GM19452 (cell line): ENCODE results near the gene NDRG2.

Experiments
- ATAC-seq: cut with Tn5 transposase; IDR thresholded peaks from one replicate; pipeline ENCODE4 v1.9.1; 2021; ENCODE audit not compliant: unreplicated experiment

The NDRG2 gene

DNA sequence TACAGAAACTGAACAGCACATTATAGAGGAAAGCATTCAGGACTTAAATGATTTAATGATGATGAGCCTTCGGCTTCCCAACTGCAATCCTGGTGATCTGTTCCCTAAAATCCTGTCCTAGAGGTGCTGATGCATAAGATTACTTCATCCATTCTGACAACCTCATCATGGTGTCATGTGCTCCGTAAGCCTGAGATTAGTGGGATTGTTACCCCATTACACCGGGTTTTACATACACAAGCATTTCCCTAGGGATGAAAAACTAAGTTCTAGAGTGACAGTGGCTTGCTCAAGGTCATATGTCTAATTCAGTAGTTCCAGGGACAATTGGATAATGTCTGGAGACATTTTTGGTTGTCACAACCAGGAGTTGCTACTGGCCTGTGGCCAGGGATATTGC lies 12.3 kb upstream of the NDRG2 start:
- no peak for ATAC-seq

DNA sequence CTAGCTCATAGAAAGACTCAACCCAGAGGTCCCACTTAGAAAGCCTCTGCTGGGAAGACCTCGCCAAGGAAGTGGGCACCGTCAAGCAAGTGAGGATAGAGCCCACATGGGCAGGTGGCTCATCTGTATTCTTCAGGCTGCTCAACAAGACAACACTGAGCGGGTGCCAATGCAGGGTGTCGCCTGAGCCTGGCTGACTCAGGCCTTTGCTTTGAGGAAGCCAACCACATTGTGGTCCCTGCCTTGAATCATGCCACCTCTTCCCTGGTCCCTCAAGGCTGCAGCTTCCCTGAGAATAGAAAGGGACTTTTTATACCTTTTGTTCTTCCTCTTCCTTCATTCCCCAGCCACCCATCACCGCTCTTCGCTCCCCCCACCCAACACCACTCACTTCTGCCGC lies 11.9 kb upstream of the NDRG2 start:
- no peak for ATAC-seq

DNA sequence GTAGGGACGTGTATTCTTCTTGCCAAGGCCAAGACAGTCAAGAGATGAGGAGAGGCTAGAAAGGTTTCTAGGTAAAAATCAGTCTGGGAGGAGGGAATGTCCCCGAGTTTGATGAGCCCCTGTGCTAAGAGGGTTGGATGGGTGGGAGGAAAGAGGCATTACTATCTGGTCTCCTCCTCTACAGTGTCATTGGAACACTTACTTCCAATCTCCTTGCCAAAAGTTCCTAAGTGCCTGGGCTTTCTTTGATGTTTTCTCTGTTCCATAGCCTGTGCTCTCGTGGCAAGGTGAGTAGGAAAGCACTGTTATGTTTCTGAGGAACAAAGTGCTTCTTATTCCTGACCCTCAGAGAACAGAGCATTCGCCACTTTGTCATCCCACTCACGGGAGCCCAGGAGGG lies 9.8 kb upstream of the NDRG2 start, which contains the start of gene RNASE13:
TSS of gene RNASE13 (minus strand) at position 101 of the 400 bp plus-strand sequence. CDS start 519 bp downstream, outside the sequence.
- no peak for ATAC-seq

DNA sequence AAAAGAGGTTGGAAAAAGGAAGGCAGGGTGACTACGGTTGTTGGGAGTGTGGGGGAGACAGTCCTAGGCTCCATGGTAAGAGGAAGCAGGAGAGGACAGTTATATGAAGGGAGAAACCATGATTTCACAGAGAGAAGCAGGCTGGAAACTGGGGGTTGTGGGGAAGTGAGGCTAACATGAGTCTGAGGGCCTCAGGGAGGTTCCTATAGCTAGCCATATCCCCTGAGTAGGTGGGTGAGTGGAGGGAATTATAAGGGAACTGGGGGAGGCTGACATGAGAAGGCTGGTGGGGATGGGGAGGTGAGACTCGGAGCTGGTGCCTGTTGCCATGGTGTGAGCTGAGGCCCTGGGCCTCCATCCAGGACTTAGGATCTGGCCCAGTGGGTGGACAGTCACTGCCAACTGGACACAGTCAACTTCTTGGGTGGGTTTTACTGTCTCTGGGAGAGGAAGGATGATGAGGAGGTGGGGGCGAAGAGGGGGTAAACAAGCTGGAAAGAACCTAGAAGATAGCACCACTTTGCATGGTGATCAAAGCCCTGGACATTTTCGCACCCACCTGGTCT lies 8.4 kb upstream of the NDRG2 start:
- no peak for ATAC-seq

DNA sequence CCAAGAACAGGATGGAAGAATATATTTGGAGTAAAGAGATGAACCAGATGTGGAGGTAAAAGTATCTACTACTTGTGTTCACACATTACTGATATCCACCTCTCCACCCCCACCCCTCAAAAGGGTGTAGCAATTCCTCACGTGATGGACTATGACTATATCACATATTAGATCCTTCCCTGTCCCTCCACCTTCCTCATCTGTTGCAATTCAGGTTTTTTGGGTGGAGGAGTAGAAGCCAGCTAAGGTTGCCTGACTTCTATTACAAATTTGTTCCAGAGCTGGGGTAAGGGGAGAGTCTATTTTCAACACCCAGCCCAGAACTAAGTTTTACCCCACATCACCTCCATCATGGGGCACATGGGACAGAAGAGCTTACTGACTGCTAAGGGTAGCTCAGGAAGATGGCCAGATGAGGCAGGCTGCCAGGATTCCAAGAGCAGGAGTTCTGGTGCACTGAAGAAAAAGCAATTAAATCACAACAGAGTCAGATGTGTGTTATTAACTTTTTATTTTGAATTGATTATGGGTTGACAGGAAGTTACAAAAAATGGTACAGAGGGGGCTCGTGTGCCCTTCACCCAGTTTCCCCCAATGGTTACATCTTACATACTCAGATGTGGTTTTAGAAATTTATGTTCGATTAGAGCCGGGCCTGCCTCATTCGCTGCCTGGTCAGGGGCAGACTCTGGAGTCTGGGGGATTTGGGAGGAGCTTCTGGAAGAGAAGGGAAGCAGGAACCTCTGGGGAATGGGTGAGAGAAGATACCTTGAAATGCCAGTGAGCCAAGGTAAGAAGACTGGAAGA lies 7.7 kb upstream of the NDRG2 start:
- ATAC-seq, result no peak

DNA sequence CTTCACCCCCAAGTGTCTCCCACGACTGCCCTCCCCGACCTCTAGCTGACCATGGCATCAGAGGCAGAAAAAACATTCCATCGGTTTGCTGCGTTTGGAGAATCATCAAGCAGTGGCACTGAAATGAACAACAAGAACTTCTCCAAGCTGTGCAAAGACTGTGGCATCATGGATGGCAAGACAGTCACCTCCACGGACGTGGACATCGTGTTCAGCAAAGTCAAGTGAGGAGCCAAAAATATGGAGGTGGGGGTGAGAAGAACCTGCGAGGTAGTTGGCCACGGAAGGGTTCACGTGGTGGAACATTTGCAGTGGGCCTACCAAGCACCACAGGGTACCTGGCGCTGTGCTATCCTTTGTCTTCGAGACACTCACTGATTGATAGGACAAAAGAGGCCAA lies 5.7 kb upstream of the NDRG2 start:
- ATAC-seq, result no peak

DNA sequence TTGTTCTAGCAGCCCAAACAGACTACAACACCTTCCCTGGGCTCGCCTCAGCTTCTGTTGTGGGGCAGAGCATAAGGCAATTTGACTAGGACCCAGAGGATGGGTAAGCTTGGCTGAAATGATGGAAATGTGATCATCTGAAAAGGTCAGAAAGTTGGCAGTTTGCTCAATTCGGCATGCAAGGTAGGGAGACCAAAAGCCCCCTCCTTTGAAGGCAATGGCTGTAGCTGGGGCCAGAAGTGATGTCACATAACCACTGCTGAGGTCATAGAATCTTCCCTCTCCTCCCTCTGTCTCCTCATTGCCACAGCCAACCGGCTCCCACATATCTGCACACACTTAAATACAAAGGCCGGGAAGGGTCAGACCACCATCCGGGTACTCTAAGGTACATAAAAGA lies 5.1 kb upstream of the NDRG2 start, which contains the start of gene TPPP2:
TSS of gene TPPP2 (plus strand) at position 301 of the 400 bp plus-strand sequence. CDS start 365 bp downstream, outside the sequence.
- no peak for ATAC-seq

DNA sequence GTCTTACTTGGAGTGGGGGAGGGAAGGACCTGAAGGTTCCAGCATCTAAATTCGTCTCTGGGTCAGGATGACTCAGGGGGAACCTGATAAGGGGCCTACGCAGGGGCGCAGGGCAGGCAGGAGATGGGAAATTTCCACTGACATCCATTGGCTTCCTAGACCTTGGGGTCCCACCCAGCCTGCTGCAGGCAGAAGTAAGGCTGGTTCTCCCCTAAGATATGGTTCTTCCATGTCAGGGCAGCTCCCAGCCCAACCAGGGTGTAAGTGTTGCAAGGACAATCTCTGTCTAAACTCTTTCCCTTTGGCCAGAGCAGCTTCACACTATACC lies 2.1 kb upstream of the NDRG2 start:
- ATAC-seq, result no peak

DNA sequence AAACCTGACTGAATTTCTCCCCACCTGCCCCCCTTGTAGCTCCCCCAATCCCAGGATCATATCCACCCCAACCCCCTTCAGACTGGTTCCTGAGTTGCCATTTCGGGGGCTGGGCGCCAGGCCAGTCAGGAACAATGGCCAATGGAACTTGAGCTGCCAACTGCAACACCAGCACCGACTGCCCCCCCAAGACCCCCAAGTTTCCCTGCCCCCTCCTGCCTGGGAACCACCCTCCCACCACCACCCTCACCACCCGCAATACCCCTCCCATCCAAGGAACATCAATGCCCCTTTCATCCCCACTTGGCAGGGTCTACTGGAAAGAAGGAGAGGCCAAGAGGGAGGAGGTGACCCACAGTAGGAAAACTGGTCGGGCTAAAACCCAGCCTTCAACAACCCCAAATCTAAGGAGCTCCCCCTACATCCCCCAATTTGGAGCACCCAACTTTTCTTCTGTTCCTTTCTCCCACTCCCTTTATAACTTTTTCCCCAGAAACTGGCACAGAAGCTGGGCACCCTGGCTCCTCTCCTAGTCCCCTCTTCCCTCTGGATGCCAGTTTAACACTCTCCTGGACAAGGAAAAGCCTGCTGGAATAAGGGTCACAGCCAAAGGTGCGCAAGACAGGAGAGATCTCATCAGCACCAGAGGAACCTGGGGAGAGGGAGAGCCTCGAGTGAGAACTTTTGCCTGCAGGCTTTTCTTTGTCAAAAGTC lies 1.6 kb upstream of the NDRG2 start:
- no peak for ATAC-seq

DNA sequence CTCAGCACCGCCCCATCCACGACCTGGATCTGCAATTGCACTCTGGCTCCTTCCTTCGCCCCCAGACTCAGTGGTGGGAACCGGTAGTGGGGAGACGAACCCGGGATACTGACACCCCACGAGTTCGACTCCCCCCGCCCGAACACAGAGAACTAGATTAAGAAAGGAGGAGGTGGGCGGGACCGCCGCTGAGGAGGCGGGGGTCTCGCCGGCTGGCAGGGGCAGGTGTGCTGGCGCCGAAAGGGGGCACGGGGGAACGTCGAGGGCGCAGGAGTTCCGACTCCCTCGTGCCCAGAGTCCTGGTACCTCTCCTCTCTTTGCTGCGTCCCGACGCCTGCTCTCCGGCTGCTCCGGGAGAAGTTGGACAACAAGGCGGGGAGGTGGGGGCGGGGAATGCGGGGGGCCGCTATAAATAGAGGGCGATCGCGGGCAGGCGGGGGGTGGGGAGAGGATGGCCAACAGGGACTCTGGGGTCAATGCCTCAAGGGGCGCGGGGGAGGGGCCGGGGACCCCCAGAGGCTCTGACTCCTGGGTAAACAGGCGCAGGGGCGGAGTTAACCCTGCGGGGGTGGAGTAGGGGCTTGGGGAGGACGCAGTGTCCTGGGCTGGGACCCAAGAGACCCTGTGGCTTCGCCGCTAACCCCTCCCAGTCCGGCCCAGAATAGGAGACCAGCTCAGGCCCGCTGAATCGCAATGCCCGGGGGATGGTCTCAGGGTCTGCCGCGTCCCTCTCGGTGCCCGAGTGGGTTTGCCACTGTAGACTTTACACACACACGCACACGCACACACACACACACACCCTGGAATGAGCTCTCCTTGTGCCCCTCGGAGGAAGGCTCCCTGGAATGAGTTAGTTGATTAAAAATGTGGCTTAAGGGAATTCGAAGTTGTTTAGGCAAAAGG lies 761 bp upstream of the NDRG2 start:
- no peak for ATAC-seq

DNA sequence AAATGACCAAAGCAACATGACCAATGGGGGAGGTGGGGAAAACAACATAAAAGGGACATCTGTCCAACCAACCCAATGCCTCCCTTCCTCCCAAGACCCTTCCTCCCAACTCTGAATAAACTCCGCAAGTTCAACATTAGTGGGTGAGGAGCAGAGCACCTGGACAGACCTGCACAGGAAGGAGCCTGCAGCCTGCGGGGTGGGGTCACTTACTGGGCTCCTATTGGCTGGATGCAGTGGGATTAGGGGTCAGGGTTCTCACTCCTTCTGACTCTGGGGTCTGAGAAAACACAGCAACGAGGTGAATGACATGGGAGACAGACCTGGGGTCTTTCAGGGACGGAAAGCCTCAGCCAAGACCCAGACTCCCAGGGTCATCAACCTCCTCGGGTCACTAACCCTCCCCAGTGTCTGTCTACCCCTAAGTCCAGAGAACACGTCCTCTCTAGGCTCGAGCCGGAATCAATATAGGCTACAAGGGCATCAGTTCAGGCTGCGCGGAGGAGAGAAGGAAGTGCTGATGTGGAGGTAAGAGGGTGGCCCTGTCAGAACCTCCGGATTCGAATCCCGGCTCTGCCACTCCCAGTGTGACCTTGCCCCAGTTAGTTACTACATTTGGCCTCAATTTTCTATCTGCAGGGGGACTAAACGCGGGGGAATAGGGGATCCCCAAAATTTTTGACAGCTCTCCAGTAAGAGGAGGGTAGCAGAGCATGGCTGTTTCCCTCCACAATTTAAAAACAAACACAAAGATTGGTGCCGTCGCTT lies 860 bp downstream of the NDRG2 start:
- no peak for ATAC-seq

DNA sequence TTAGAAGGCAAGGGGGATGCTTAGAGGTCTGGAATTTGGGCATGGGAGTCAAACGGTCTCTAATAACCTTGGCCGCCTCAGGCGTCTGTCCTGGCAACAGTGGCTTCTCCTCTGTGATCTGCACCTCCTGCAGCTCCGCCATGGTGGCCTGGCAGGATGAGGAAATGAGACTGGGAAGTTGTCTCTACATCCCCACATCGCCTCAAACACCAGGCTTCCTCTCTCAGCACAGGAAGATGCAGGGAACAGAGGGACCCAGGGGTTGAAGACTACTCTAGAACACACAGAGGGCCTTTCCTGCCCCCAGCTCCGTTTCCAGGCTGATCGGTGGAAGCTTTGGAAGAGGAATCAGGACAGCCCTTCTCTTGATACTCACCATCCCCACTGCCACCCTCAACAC lies 1.7 kb downstream of the NDRG2 start:
- no peak for ATAC-seq

DNA sequence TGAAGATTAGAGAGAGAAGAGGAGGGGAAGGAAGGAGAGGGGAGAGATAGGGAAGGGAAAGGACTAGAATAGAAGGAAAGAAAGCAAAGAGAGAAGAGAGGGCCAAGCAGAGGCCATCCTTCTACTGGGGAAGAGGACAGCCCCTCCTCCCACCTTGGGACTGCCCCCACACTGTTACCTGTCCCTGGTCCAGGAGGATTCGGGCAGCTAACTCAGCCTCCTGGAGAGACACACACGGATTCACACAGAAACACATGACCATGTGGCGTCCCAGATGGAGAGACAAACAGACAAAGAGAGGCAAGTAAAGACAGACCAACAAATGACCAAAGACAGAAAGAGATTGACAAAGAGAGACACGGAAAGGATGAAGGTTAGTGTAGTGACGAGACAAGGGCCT lies 2.2 kb downstream of the NDRG2 start:
- no peak for ATAC-seq

DNA sequence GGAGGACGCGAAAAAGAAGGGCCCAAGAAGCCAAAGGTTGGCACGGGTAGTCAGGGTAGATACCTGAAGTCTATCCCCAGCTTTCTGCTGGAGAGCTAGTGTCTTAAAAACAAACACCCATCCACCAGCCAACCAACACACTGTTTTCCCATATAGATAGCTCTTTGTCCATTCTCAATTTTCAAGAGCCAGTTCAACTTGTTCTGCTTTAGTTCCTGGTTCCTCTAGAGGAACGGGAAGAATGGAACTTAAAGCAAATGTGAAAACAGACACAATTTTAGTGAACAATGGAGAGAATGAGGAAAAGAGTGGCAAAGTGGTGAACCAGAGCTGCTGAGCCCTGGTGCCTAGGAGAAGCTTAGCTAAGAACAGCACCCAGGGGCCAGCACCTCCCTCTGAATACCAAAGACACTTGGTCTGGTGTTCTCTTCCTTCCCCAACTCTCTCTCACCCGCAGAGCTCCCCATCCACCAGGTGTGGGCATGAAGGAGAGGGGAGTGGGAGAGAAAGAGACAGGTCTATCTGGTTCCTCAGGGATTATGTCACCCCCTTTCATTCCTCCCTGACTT lies 3.8 kb downstream of the NDRG2 start:
- ATAC-seq, result no peak

DNA sequence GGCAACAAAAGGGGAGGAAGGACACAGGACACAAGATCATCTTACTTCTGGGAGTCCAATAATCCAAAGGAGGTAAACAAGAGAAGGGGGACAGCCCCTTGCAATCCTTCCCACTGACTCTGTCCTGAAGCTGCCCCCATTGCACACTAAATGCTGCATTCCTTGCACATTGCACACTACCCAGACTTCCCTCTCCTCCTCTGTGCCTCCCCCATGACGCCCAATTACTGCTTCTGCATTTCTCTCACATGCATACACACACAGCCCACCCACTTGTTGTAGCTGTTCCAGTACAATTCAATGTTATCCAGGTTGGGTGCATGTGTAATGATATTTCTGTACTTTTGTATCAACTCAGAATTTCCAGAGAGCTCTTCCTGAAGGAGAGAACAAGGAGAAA lies 5.5 kb downstream of the NDRG2 start:
- no peak for ATAC-seq

DNA sequence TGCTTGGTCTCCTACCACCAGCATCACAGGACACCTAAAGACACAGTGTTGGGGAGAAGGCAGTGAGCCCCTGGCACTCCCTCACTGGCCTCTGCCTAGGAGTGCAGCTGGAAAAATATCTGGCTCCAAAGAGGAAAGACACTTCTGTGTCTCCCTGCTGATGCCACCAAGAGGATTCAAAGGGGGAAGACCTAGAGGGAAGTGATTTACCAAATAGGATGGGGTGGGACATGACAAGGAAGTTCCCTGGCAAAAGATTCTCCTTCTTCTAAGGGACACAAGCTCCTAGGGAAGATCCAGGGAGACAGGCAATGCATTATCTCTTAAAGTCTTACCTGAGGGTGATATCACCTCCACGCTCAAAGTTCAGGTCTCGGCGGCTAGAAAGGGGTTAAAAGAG lies 6.1 kb downstream of the NDRG2 start:
- no peak for ATAC-seq

DNA sequence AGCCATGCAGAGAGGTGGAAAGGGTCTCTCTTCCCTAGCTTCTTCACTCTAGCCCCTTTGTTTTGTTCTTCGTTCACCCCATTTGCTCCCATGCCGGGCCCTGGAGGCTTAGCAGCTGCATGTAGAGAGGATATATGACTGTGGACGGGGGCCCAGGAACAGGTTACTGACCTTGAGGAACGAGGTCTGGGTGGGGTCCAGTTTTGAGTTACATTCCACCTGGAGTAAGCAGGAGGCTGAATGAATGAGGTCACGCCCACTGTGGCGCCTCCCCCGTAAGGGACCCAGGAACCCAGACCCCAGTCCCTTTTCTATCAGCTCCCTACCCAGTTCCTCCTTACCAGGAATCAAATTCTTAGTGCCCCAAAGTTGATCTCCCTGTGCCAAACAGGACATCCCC lies 6.6 kb downstream of the NDRG2 start:
- ATAC-seq, result no peak

DNA sequence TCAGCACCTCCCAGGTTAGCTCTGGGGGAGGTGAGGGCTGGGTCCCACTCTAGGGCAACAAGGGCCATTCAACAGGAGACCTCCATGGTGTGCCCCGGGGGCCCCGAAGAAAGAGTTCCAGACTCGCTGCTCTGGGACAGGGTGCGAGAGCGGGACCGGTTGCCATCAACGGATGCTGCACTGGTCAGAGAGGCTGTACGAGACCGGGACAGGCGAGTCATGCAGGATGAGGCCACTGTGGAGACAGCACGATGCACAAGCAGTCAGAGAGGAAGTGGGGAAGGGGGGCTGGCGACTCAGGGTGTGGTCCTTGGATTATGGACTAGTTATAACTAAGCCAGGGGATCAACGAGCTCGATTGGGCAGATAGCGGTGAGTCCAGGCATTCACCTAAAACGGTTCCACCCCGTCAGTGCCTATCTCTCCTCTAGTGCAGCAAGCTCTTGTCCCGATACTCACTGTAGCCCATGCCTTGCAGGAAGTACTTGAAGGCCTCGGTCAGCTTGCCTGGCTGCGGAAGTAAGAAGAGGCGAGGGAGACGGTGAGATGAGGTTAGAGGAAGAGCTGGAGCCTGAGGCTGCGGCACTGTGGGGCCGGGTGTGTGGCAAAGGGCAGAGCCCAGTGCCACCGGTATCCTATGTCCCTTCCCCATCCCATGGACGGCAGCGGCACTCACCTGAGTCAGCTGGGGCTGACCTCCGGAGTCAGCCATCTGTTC lies 7.2 kb downstream of the NDRG2 start:
- no peak for ATAC-seq

DNA sequence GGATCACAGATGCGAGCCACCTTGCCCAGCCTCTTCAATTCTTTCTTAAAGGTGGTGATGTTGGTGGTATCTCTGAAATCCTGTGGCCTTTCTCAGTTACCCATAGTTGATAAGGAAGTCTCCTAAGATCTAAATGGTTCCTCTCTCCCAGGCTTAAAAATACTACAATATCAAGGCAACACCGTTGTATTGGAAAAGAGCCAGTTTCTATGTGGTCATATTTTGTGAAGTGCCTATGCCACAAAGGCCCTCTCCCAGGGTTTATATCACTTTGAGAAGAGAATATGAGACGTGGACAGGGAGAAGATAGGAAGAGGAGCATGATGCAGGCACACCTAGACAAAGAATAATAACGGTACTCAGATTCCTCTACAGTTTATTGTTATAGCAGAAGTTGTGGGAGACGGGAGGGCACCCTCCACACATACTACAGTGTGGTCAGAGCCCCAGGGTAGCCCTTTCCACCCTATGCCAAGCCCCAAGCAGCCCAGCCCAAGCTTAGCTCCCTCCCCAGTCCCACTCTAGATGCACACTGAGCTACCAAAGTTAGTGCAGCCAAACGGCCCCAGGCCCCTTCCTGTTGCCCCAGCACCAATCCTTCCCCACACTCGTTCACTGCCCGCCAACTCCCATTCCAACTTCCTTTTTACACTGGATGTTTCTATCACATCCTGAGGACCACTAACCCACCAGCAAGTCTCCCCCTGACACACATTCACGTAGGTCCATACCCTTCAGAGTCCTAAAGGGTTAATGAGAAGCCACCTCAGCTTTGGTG lies 8.3 kb downstream of the NDRG2 start:
- no peak for ATAC-seq
